GM19238 (cell line): ENCODE measurements around the gene WDR89.
"Not testable (repeated sequence)": the region's sequence is repeated elsewhere in the genome, so short reads cannot be mapped to it uniquely, and the experiment has no call there.

Source experiments
- DNase-seq: peaks from one replicate; pipeline ENCODE4 v3.0.0; 2011; ENCODE audit warnings: low spot score; ENCODE audit not compliant: insufficient read length

Gene WDR89

GRCh38 chr14:63654346-63654745 lies 12.7 kb upstream of the WDR89 start:
- DNase-seq, result no peak

- DNase-seq, result no peak
These were observed 10.7 kb upstream of the WDR89 start for GRCh38 chr14:63652406-63652805.

GRCh38 chr14:63650256-63650952 lies 8.7 kb upstream of the WDR89 start:
- no peak for DNase-seq

- DNase-seq, result no peak
These were observed 6.2 kb upstream of the WDR89 start for GRCh38 chr14:63647696-63648410.

- DNase-seq, result no peak
These were observed 3.1 kb upstream of the WDR89 start for GRCh38 chr14:63644741-63645140.

- DNase-seq, result no peak
These were observed 1.1 kb upstream of the WDR89 start for GRCh38 chr14:63642656-63643382.

GRCh38 chr14:63642229-63642611 lies 549 bp upstream of the WDR89 start:
- DNase-seq, result peak; percentile 69

- no peak for DNase-seq
These were observed 3.2 kb downstream of the WDR89 start for GRCh38 chr14:63638493-63638892.

- not testable (repeated sequence) for DNase-seq
These were observed 5.5 kb downstream of the WDR89 start for GRCh38 chr14:63636094-63636635.

- no peak for DNase-seq
These were observed 7.9 kb downstream of the WDR89 start for GRCh38 chr14:63633801-63634200.

GRCh38 chr14:63632932-63633514 lies 8.6 kb downstream of the WDR89 start:
- no peak for DNase-seq

GRCh38 chr14:63624701-63625100 lies 17.0 kb downstream of the WDR89 start:
- no peak for DNase-seq

GRCh38 chr14:63624203-63624602 lies 17.5 kb downstream of the WDR89 start:
- no peak for DNase-seq

GRCh38 chr14:63621975-63622374 lies 19.7 kb downstream of the WDR89 start:
- DNase-seq, result not testable (repeated sequence)

GRCh38 chr14:63616015-63616414 lies 25.7 kb downstream of the WDR89 start:
- DNase-seq, result no peak

GRCh38 chr14:63614679-63615363 lies 26.9 kb downstream of the WDR89 start:
- no peak for DNase-seq

GRCh38 chr14:63611078-63611477 lies 30.6 kb downstream of the WDR89 start:
- no peak for DNase-seq

- no peak for DNase-seq
These were observed 36.6 kb downstream of the WDR89 start for GRCh38 chr14:63605041-63605532.

- no peak for DNase-seq
These were observed 37.0 kb downstream of the WDR89 start for GRCh38 chr14:63604626-63605025.

GRCh38 chr14:63603749-63604277 lies 37.9 kb downstream of the WDR89 start:
- no peak for DNase-seq

- DNase-seq, result no peak
These were observed 42.9 kb downstream of the WDR89 start for GRCh38 chr14:63598807-63599206.
